K562 (cell line): ENCODE results near the gene ABI3BP. TPM values are rescaled to one million over a fixed set of nuclear protein-coding genes. Genes with fewer than 3 reads are reported as not detected.

Experiments used
- ATAC-seq: fragments of 200-7000 bp; cut with Tn5 transposase; 3 replicates; pipeline ENCODE4 v1.9.1; 2020; ENCODE audit warnings: moderate library complexity
- BruUV-seq: library from RNA; stranded (reverse); fragments of 400-500 nt; replicated peaks from 2 replicates; lab custom pipeline; 2021; lab: Mats Ljungman, UMichigan
- CTCF ChIA-PET: fragments of 300-600 bp; formaldehyde crosslinking; extraction: SDS; loops from one replicate; lab custom pipeline; 2021; ENCODE audit warnings: low intra/inter-chr PET ratio; lab: Yijun Ruan, JAX
- POLR2A ChIA-PET: fragments of 300-600, 350-650 bp; sonication (Branson Sonifier 250); formaldehyde crosslinking; extraction: SDS; loops from one replicate; lab custom pipeline; 2021; ENCODE audit warnings: antibody characterized with exemption, inconsistent platforms; lab: Yijun Ruan, JAX
- DNase-seq, 4 experiments: peaks; one replicate each; pipeline versions ENCODE4 v3.0.0 to v3.0.0-alpha.2; 2011 to 2018; ENCODE audit warnings: low spot score in 3 of 4, mixed read lengths in 3 of 4; ENCODE audit errors: extremely low read depth in 1 of 4
- FAIRE-seq: peaks from 2 replicates; lab custom pipeline; 2011; peaks lifted over from hg19 to GRCh38; lab: Jason Lieb, UNC
- H2AFZ ChIP-seq: 2 replicates; pipeline ENCODE4 v1.6.0; 2011; ENCODE audit warnings: low read depth, low read length, control low read depth, inconsistent platforms
- H3K27ac ChIP-seq: fragments of 200-600 bp; 3 replicates; pipeline ENCODE4 v1.8.0; 2011; ENCODE audit warnings: low read depth, mild to moderate bottlenecking, control low read depth, inconsistent platforms, low read length, moderate library complexity, mixed read lengths; ENCODE audit errors: extremely low read depth
- H3K27me3 ChIP-seq, 2 experiments: fragments of 300-600 bp in 1 of 2; 2 replicates in 1 of 2; 3 replicates in 1 of 2; pipeline versions ENCODE4 v1.6.0 to v1.8.0; 2011; ENCODE audit warnings: inconsistent platforms in 2 of 2, low read length in 2 of 2, mild to moderate bottlenecking in 1 of 2, mixed read lengths in 1 of 2, moderate library complexity in 1 of 2; ENCODE audit not compliant: control insufficient read depth in 2 of 2, insufficient read depth in 2 of 2
- H3K36me3 ChIP-seq: fragments of 300-600 bp; 3 replicates; pipeline ENCODE4 v1.8.0; 2011; ENCODE audit warnings: mild to moderate bottlenecking, low read length, inconsistent platforms; ENCODE audit not compliant: control insufficient read depth, insufficient read depth
- H3K4me1 ChIP-seq, 2 experiments: fragments of 200-600 bp in 1 of 2; replicated peaks in 1 of 2; 2 replicates in 1 of 2; 3 replicates in 1 of 2; pipeline versions ENCODE4 v1.5.1 to v1.8.0; 2011; ENCODE audit warnings: inconsistent platforms in 2 of 2, low read length in 2 of 2, mild to moderate bottlenecking in 1 of 2, mixed read lengths in 1 of 2, moderate library complexity in 1 of 2; ENCODE audit not compliant: control insufficient read depth in 2 of 2, insufficient read depth in 2 of 2
- H3K4me2 ChIP-seq: 2 replicates; pipeline ENCODE4 v1.6.1; 2011; ENCODE audit warnings: low read length, control low read depth, inconsistent platforms, mixed read lengths; ENCODE audit not compliant: insufficient read depth
- H3K4me3 ChIP-seq: fragments of 200-600 bp; sonication (generic), shearing (Covaris generic); 2 replicates; pipeline ENCODE4 v1.5.1; 2016; ENCODE audit warnings: control low read depth, inconsistent platforms
- H3K79me2 ChIP-seq: fragments of 200-600 bp; 3 replicates; pipeline ENCODE4 v1.8.0; 2011; ENCODE audit warnings: low read length, inconsistent platforms; ENCODE audit not compliant: control insufficient read depth, insufficient read depth
- H3K9ac ChIP-seq, 2 experiments: 2 replicates each; pipeline versions ENCODE4 v1.6.0 to v1.6.1; 2011; ENCODE audit warnings: low read depth in 2 of 2, low read length in 2 of 2, control low read depth in 1 of 2, inconsistent platforms in 1 of 2, mild to moderate bottlenecking in 1 of 2, mixed read lengths in 1 of 2; ENCODE audit not compliant: insufficient read depth in 1 of 2
- H3K9me1 ChIP-seq: one replicate; pipeline ENCODE4 v1.6.0; 2011; ENCODE audit warnings: inconsistent platforms, mild to moderate bottlenecking, low read length, moderate library complexity; ENCODE audit not compliant: control insufficient read depth, insufficient read depth
- H3K9me3 ChIP-seq: replicated peaks from 2 replicates; pipeline ENCODE4 v1.5.1; 2011; ENCODE audit warnings: low read depth, low read length, inconsistent platforms; ENCODE audit not compliant: control insufficient read depth, insufficient read depth
- H4K20me1 ChIP-seq: replicated peaks from 2 replicates; pipeline ENCODE4 v1.6.1; 2011; ENCODE audit warnings: low read length, inconsistent platforms, mixed read lengths; ENCODE audit not compliant: control insufficient read depth, insufficient read depth
- GATAD2B ChIP-seq: fragments of 450-650 bp; IDR thresholded peaks from 2 replicates; pipeline ENCODE4 v1.6.1; 2017; ENCODE audit warnings: mild to moderate bottlenecking, borderline replicate concordance
- HIVEP1 ChIP-seq: fragments of 250-450 bp; sonication (Bioruptor Pico); IDR thresholded peaks from 2 replicates; pipeline ENCODE4 v1.4.0; 2020; ENCODE audit warnings: mild to moderate bottlenecking
- MTA1 ChIP-seq: fragments of 450-650 bp; IDR thresholded peaks from 2 replicates; pipeline ENCODE4 v1.6.1; 2017; ENCODE audit warnings: borderline replicate concordance
- NFE2 ChIP-seq: IDR thresholded peaks from 2 replicates; pipeline ENCODE4 v1.6.1; 2014; ENCODE audit warnings: antibody characterized with exemption, low read depth
- PHF8 ChIP-seq: fragments of 200-600 bp; sonication (generic); IDR thresholded peaks from 2 replicates; pipeline ENCODE4 v1.6.1; 2012; ENCODE audit warnings: mixed run types, mild to moderate bottlenecking, inconsistent platforms, low read length, moderate library complexity, borderline replicate concordance
- POLR3G ChIP-seq: IDR thresholded peaks from 2 replicates; pipeline ENCODE4 v1.6.1; 2011; ENCODE audit not compliant: insufficient read length, insufficient replicate concordance; ENCODE audit errors: extremely low read depth
- ZNF12 ChIP-seq: sonication (generic); formaldehyde crosslinking; IDR thresholded peaks from 2 replicates; pipeline ENCODE4 v1.4.0; 2020; ENCODE audit warnings: mild to moderate bottlenecking, missing genetic modification reagents
- ZNF143 ChIP-seq: sonication (generic); formaldehyde crosslinking; IDR thresholded peaks from 2 replicates; pipeline ENCODE4 v1.9.0; 2022; ENCODE audit warnings: mild to moderate bottlenecking, missing genetic modification reagents
- ZNF253 ChIP-seq: fragments of 250-450 bp; sonication (Bioruptor Pico); conservative IDR thresholded peaks from 2 replicates; pipeline ENCODE4 v1.6.1; 2021; ENCODE audit warnings: mild to moderate bottlenecking
- WGBS: fragments of 100-300 bp; shearing (Covaris generic); methylation state at CpG from one replicate; pipeline ENCODE4 v1.1.6; 2016; ENCODE audit warnings: low coverage, mixed read lengths; ENCODE audit not compliant: insufficient coverage; ENCODE audit errors: missing lambda C conversion rate; 5-methylcytosine and 5-hydroxymethylcytosine counted together
- in situ Hi-C: fragments of 300-500 bp; cut with MboI; formaldehyde crosslinking; loops from 4 replicates; pipeline ENCODE4 v1.15.0; 2018; ENCODE audit warnings: inconsistent platforms, mixed read lengths
- intact Hi-C: fragments of 100-400 bp; cut with micrococcal nuclease; formaldehyde crosslinking; loops from 2 replicates; pipeline ENCODE4 v1.14.2; 2022
- polyA plus RNA-seq, 8 experiments: library from polyadenylated mRNA; depleted of rRNA in 4 of 8; stranded (reverse) in 5 of 8; unstranded in 3 of 8; fragments of >200 nt; fragmentation: Nextera tagmentation in 2 of 8; fragmentation: Illumina TruSeq in 1 of 8; extraction: Ambion mirVana in 2 of 8; extraction: Trizol in 1 of 8; gene quantifications; 2 replicates each; pipeline versions ENCODE4 v1.2.1 to v1.2.3, GENCODE V29; 2011 to 2014; ENCODE audit warnings: inconsistent platforms in 1 of 8, missing spikeins in 1 of 8
- total RNA-seq, 7 experiments: library from RNA; depleted of rRNA in 6 of 7; stranded (reverse); fragments of >200 nt in 6 of 7; fragmentation: Illumina TruSeq in 2 of 7; extraction: Trizol in 2 of 7; gene quantifications; 2 replicates each; pipeline versions ENCODE4 v1.2.1 to v1.2.3, GENCODE V29; 2011 to 2021; ENCODE audit warnings: low replicate concordance in 1 of 7
- TF ChIP-seq, protein P1 (sequence below): sonication (generic); formaldehyde crosslinking; IDR thresholded peaks from 2 replicates; pipeline ENCODE4 v1.8.1; 2023; ENCODE audit warnings: missing genetic modification reagents, mild to moderate bottlenecking, borderline replicate concordance
- TF ChIP-seq, protein P2 (sequence below): fragments of 250-450 bp; sonication (Bioruptor Pico); IDR thresholded peaks from 2 replicates; pipeline ENCODE4 v1.5.0; 2022; ENCODE audit warnings: mild to moderate bottlenecking
- TF ChIP-seq, protein P3 (sequence below): IDR thresholded peaks from 3 replicates; pipeline ENCODE4 v1.6.1; 2011; ENCODE audit warnings: borderline replicate concordance, mild to moderate bottlenecking; ENCODE audit not compliant: insufficient read length, insufficient read depth
- TF ChIP-seq, protein P4 (sequence below): sonication (generic); formaldehyde crosslinking; IDR thresholded peaks from 2 replicates; pipeline ENCODE4 v1.4.0; 2020; ENCODE audit warnings: mild to moderate bottlenecking, missing genetic modification reagents

ABI3BP gene
- total and polyA plus RNA-seq, 9 of the 15 experiments (the other 6 are each of a cell fraction or from before 2014, with no cell fraction given): 0.01 to 0.24 (median 0.06) TPM; not detected in 5

DNA sequence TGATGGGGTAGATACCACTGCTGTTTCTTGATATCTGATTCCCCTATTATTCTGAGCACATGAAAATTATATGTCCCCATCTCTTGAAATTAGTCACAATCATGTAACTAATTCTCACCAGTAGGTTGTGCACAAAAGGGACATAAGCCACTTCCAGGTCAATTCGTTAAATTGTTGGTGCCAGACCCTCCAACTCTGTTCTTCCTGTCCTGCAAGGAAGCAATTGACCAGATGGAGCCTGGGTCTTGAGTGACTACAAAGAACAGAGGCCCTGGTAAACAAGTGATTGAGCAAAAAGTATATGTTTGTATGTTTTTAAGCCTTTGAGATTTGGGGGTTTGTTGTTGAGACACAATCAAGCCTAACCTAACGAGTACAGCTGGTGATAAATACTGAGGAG lies 36.9 kb downstream of the ABI3BP start:
- H3K27me3 ChIP-seq: no peaks in the 10 kb centered on the region
- no peaks in the 10 kb centered on the region for H3K4me1 ChIP-seq
- no peak overlapping the region for H2AFZ ChIP-seq
- H3K36me3 ChIP-seq: no peaks in the 10 kb centered on the region
- POLR2A ChIA-PET: no interaction called here
- no peak overlapping the region for H3K9ac ChIP-seq
- H3K27ac ChIP-seq: no peak overlapping the region
- H3K9me3 ChIP-seq: no peaks in the 10 kb centered on the region
- no peak for FAIRE-seq
- CTCF ChIA-PET: no interaction called here
- H4K20me1 ChIP-seq: no peaks in the 10 kb centered on the region
- no peak for ATAC-seq
- DNase-seq: no peak
- intact Hi-C loops: loop anchor here (10.0 kb wide), 1 partner anchor 81 kb away; no protein-coding TSS in a partner anchor
- TF ChIP-seq ZNF253 (CRISPR knock-in tag): no peak
- TF ChIP-seq, protein P1, sequence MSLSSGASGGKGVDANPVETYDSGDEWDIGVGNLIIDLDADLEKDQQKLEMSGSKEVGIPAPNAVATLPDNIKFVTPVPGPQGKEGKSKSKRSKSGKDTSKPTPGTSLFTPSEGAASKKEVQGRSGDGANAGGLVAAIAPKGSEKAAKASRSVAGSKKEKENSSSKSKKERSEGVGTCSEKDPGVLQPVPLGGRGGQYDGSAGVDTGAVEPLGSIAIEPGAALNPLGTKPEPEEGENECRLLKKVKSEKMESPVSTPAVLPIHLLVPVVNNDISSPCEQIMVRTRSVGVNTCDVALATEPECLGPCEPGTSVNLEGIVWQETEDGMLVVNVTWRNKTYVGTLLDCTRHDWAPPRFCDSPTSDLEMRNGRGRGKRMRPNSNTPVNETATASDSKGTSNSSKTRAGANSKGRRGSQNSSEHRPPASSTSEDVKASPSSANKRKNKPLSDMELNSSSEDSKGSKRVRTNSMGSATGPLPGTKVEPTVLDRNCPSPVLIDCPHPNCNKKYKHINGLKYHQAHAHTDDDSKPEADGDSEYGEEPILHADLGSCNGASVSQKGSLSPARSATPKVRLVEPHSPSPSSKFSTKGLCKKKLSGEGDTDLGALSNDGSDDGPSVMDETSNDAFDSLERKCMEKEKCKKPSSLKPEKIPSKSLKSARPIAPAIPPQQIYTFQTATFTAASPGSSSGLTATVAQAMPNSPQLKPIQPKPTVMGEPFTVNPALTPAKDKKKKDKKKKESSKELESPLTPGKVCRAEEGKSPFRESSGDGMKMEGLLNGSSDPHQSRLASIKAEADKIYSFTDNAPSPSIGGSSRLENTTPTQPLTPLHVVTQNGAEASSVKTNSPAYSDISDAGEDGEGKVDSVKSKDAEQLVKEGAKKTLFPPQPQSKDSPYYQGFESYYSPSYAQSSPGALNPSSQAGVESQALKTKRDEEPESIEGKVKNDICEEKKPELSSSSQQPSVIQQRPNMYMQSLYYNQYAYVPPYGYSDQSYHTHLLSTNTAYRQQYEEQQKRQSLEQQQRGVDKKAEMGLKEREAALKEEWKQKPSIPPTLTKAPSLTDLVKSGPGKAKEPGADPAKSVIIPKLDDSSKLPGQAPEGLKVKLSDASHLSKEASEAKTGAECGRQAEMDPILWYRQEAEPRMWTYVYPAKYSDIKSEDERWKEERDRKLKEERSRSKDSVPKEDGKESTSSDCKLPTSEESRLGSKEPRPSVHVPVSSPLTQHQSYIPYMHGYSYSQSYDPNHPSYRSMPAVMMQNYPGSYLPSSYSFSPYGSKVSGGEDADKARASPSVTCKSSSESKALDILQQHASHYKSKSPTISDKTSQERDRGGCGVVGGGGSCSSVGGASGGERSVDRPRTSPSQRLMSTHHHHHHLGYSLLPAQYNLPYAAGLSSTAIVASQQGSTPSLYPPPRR (CRISPR knock-in tag): no peak
- no peak for TF ChIP-seq NFE2
- TF ChIP-seq, protein P2, sequence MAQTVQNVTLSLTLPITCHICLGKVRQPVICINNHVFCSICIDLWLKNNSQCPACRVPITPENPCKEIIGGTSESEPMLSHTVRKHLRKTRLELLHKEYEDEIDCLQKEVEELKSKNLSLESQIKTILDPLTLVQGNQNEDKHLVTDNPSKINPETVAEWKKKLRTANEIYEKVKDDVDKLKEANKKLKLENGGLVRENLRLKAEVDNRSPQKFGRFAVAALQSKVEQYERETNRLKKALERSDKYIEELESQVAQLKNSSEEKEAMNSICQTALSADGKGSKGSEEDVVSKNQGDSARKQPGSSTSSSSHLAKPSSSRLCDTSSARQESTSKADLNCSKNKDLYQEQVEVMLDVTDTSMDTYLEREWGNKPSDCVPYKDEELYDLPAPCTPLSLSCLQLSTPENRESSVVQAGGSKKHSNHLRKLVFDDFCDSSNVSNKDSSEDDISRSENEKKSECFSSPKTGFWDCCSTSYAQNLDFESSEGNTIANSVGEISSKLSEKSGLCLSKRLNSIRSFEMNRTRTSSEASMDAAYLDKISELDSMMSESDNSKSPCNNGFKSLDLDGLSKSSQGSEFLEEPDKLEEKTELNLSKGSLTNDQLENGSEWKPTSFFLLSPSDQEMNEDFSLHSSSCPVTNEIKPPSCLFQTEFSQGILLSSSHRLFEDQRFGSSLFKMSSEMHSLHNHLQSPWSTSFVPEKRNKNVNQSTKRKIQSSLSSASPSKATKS (CRISPR knock-in tag): no peak
- no peak for TF ChIP-seq ZNF143
- TF ChIP-seq, protein P3, sequence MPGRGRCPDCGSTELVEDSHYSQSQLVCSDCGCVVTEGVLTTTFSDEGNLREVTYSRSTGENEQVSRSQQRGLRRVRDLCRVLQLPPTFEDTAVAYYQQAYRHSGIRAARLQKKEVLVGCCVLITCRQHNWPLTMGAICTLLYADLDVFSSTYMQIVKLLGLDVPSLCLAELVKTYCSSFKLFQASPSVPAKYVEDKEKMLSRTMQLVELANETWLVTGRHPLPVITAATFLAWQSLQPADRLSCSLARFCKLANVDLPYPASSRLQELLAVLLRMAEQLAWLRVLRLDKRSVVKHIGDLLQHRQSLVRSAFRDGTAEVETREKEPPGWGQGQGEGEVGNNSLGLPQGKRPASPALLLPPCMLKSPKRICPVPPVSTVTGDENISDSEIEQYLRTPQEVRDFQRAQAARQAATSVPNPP: no peak
- no peak for TF ChIP-seq PHF8
- no peak for TF ChIP-seq POLR3G
- TF ChIP-seq, protein P4, sequence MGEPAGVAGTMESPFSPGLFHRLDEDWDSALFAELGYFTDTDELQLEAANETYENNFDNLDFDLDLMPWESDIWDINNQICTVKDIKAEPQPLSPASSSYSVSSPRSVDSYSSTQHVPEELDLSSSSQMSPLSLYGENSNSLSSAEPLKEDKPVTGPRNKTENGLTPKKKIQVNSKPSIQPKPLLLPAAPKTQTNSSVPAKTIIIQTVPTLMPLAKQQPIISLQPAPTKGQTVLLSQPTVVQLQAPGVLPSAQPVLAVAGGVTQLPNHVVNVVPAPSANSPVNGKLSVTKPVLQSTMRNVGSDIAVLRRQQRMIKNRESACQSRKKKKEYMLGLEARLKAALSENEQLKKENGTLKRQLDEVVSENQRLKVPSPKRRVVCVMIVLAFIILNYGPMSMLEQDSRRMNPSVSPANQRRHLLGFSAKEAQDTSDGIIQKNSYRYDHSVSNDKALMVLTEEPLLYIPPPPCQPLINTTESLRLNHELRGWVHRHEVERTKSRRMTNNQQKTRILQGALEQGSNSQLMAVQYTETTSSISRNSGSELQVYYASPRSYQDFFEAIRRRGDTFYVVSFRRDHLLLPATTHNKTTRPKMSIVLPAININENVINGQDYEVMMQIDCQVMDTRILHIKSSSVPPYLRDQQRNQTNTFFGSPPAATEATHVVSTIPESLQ (CRISPR knock-in tag): no peak
- no peak for TF ChIP-seq ZNF12 (CRISPR knock-in tag)
- no peak for TF ChIP-seq HIVEP1 (CRISPR knock-in tag)
- TF ChIP-seq MTA1: no peak
- no peak for TF ChIP-seq GATAD2B
- TF ChIP-seq, all 486 proteins: peak for 0
- Histone ChIP-seq H3K4me3 (no peak overlapping the region), H3K79me2 (no peaks in the 10 kb centered on the region), H3K9me1 (no peaks in the 10 kb centered on the region), H3K4me2 (no peak overlapping the region)
- no TSS peak for BruUV-seq
- in situ Hi-C loops: no loop called here
- WGBS: 0% methylated on average over 2 of the region's 2 CpGs
